Spinal cord (tissue), 10 donors: ENCODE measurements around the gene VASN. TPM values are rescaled to one million over a fixed set of nuclear protein-coding genes. Genes with fewer than 3 reads are reported as not detected.

Source experiments
- DNase-seq, 6 donors: peaks; one replicate each; pipeline versions ENCODE4 v3.0.0 to v3.0.0-alpha.2; 2013 to 2015; ENCODE audit warnings: low spot score in 6 of 6, low read depth in 4 of 6
- H3K27ac ChIP-seq: one replicate; pipeline ENCODE4 v1.5.1; 2013; ENCODE audit warnings: low read depth, low read length, control low read depth
- H3K27me3 ChIP-seq: one replicate; pipeline ENCODE4 v1.6.1; 2013; ENCODE audit warnings: low read length; ENCODE audit not compliant: control insufficient read depth, insufficient read depth
- H3K36me3 ChIP-seq: one replicate; pipeline ENCODE4 v1.6.1; 2013; ENCODE audit warnings: low read length; ENCODE audit not compliant: control insufficient read depth, insufficient read depth
- H3K4me1 ChIP-seq: one replicate; pipeline ENCODE4 v1.6.1; 2013; ENCODE audit warnings: low read length; ENCODE audit not compliant: control insufficient read depth, insufficient read depth
- H3K4me3 ChIP-seq: one replicate; pipeline ENCODE4 v1.5.1; 2013; ENCODE audit warnings: low read depth, low read length, control low read depth
- H3K9me3 ChIP-seq: one replicate; pipeline ENCODE4 v1.6.1; 2013; ENCODE audit warnings: low read length; ENCODE audit not compliant: control insufficient read depth, insufficient read depth
- WGBS: methylation state at CpG from one replicate; pipeline ENCODE4 v1.1.5; 2013; ENCODE audit warnings: missing lambda C conversion rate; ENCODE audit not compliant: insufficient coverage; 5-methylcytosine and 5-hydroxymethylcytosine counted together
- polyA plus RNA-seq, 2 donors: library from polyadenylated mRNA; unstranded; fragments of 120-200 nt; gene quantifications; one replicate each; pipeline ENCODE4 v1.2.1, GENCODE V29; 2013; ENCODE audit not compliant: insufficient read length in 2 of 2
- total RNA-seq, 2 donors: library from RNA; depleted of rRNA in 1 of 2; stranded (reverse); fragments of 120-200 nt in 1 of 2; fragments of >200 nt in 1 of 2; gene quantifications; one replicate each; pipeline versions ENCODE4 v1.2.3 to v1.2.4, GENCODE V29; 2013 to 2014
- donor health status: healthy.

VASN gene
- total and polyA plus RNA-seq, 4 donors: 5.3 to 19.6 (median 9.5) TPM

GRCh38 chr16:4401094-4401501 is 29.4 kb downstream of the VASN start:
- no peak overlapping the region for H3K27ac ChIP-seq
- no peak for DNase-seq
- no peaks in the 10 kb centered on the region for H3K27me3 ChIP-seq
- H3K9me3 ChIP-seq: no peaks in the 10 kb centered on the region
- peaks cover 9% of the 10 kb centered on the region for H3K4me1 ChIP-seq
- H3K4me3 ChIP-seq: no peak overlapping the region
- peaks cover 61% of the 10 kb centered on the region for H3K36me3 ChIP-seq
- WGBS: 81% methylated on average over 9 of the region's 12 CpGs

DNA sequence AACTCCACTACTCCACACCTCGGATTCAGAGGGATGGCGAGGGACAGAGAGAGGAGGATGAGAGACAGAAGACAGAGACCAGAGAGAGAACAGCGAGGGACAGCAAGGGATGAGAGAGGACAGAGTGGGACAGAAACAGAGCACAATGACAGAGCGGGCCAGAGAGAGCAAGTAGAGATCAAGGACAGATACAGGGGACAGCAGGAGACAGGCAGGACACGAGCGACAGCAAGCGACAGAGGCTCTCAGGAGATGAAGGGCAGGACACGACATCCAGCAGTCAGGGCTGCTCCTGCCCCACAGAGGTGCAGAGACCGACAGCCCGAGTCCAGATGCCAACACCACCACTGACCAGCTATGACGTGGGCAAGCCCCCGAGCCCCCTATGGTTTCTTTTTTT is 29.9 kb downstream of the VASN start:
- DNase-seq: no peak
- Histone ChIP-seq H3K27ac (no peak overlapping the region), H3K9me3 (no peaks in the 10 kb centered on the region), H3K27me3 (no peaks in the 10 kb centered on the region), H3K36me3 (peaks cover 65% of the 10 kb centered on the region), H3K4me1 (peaks cover 9% of the 10 kb centered on the region), H3K4me3 (no peak overlapping the region)
- 86% methylated on average over 8 of the region's 12 CpGs for WGBS

GRCh38 chr16:4402439-4403132 is 30.9 kb downstream of the VASN start:
- H3K36me3 ChIP-seq: peaks cover 70% of the 10 kb centered on the region
- WGBS: 18% methylated on average over 24 of the region's 29 CpGs
- no peak overlapping the region for H3K27ac ChIP-seq
- DNase-seq: peak in 4 of 6 donors; percentile 61 to 90 (median 78)
- H3K4me3 ChIP-seq: no peak overlapping the region
- H3K9me3 ChIP-seq: no peaks in the 10 kb centered on the region
- peaks cover 9% of the 10 kb centered on the region for H3K4me1 ChIP-seq
- H3K27me3 ChIP-seq: no peaks in the 10 kb centered on the region

DNA sequence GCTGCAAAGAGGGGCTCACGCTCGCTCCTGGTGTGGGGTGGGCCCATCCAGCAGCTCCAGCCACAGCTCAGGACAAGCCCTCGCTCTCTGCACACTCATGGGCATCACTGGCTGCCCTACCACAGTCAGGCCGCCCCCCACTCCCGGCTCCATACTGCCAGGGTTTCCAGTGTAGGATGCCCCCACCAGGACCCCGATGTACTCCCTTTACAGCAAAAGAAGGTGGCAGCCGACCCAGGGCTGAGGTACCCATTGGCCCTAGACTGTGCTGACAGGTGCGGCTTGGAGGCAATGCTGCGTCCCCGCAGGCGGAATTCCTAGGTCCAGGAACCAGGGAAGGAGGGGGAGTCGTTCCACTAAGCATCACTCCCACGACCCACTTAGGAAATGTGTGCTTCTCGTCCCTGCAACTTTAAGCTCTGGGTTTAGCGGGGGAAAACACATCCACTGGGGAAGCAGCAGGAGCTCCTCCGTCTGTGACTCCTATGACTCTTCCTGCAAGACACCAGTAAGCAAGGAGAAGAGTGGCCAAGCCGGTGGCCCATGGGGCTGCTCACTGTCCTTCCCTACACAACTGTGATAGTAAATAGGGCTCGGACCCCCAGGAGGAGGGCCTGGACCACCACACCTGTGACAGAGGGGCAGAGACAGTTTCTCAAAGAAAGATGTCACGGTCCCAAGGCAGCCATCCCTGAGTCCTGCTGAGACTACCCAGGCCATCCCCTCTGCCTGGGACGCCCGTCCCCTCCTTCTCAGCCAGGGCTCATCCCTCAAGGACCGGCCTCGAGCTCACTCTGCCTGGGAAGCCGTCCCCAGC is 31.7 kb downstream of the VASN start:
- DNase-seq: no peak
- H3K4me1 ChIP-seq: peaks cover 9% of the 10 kb centered on the region
- H3K4me3 ChIP-seq: no peak overlapping the region
- H3K9me3 ChIP-seq: no peaks in the 10 kb centered on the region
- no peak overlapping the region for H3K27ac ChIP-seq
- peaks cover 73% of the 10 kb centered on the region for H3K36me3 ChIP-seq
- no peaks in the 10 kb centered on the region for H3K27me3 ChIP-seq
- 84% methylated on average over 23 of the region's 24 CpGs for WGBS

GRCh38 chr16:4404247-4404966 is 32.8 kb downstream of the VASN start:
- Histone ChIP-seq H3K27me3 (no peaks in the 10 kb centered on the region), H3K9me3 (no peaks in the 10 kb centered on the region), H3K4me1 (peaks cover 13% of the 10 kb centered on the region), H3K36me3 (peaks cover 81% of the 10 kb centered on the region), H3K4me3 (no peak overlapping the region), H3K27ac (no peak overlapping the region)
- peak in 1 of 6 donors; percentile 24 for DNase-seq
- WGBS: 51% methylated on average over 20 of the region's 20 CpGs

DNA sequence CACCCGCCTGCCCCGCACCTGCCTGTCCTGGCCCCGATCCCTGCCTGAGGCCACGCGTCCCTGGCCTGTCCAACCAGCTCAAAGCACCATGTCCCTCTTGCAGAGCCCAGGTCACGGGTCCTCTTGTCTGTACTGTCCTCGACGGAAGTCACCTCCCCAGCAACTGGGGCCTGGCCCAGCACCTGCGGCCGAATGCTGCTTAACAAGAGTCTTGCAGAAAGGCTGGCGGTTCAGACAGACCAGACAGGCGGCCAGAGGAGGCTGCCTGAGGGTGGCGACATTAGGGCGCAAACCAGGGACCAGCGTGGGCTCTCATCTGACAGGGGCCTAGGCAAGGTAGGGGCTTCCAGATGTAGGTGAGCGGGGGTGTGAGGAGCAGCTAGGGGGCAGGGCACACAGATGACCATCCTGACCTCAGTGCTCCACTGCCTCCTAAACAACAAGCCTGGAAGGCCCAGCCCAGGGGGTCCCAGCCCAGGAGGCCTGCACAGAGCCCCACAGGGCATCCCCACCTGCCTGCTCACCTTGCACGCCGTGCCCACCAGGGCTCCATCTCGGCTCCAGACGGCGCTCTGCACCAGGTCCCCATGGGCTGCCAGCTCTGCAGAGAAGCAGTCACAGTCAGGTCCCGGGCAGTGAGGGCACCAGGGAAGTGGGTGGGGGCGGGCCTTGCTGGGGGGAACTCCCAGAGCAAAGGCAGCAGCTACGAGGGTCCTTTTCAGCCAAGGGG is 33.5 kb downstream of the VASN start:
- 88% methylated on average over 24 of the region's 24 CpGs for WGBS
- no peak overlapping the region for H3K4me3 ChIP-seq
- no peaks in the 10 kb centered on the region for H3K9me3 ChIP-seq
- DNase-seq: no peak
- no peak overlapping the region for H3K27ac ChIP-seq
- peaks cover 19% of the 10 kb centered on the region for H3K4me1 ChIP-seq
- H3K36me3 ChIP-seq: peaks cover 86% of the 10 kb centered on the region
- no peaks in the 10 kb centered on the region for H3K27me3 ChIP-seq

DNA sequence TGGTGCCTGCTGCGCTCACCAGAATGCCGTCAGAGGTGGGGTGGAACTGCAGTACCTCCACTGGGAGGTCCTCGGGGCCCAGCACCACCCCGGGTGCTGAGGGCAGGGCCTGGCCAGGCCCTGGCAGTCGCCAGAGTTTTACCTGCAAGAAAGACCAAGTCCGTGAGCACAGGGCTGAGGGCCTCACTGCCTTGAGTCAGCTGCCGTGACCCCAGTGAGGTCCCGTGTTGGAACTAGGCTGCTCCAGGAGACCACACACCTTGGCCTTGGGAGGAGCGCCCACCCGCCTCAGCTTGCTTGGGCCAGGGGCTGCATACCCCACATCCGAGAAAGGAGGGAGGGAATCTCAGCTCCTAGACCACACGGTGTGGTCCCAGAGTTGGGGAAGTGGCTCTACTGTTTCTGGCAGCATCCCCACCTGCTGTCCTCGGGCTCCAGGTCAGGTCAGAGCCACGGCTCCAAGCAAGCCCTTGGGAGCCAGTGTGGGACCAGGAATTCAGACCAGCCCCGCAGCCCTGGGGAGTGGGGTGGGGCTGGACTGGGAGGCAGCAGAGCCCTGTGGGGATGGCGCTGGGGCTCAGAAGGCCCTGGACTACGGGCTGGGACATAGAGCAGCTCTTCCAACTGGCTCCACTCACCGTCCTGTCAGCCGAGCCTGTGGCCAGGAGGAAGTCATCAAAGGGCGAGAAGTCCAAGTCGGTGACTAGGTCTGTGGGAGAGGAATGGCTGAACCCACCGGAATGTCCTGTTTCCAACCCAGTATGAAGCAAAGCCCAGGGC is 36.1 kb downstream of the VASN start:
- 89% methylated on average over 22 of the region's 22 CpGs for WGBS
- no peaks in the 10 kb centered on the region for H3K27me3 ChIP-seq
- peaks cover 83% of the 10 kb centered on the region for H3K36me3 ChIP-seq
- H3K9me3 ChIP-seq: no peaks in the 10 kb centered on the region
- no peak overlapping the region for H3K4me3 ChIP-seq
- H3K27ac ChIP-seq: no peak overlapping the region
- no peak for DNase-seq
- H3K4me1 ChIP-seq: peaks cover 40% of the 10 kb centered on the region

DNA sequence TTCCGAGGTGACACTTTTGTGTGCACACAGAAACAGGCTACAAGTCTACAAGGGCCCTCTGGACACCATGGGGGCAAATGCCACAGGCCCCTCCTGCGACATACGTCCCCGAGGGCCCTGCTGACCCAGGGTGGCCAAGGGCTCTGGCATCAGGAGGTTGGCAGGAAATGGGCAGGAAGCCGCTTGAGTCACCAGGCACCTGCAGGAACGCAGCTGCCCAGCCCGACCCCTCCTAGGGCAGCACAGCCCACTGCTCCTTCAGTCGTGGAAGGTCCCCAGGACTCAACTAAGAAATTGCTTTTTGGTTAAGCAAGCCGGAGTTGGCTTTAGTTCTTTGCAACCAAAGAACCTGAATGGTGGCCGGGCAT is 36.7 kb downstream of the VASN start:
- DNase-seq: no peak
- Histone ChIP-seq H3K4me1 (peaks cover 43% of the 10 kb centered on the region), H3K9me3 (no peaks in the 10 kb centered on the region), H3K27me3 (no peaks in the 10 kb centered on the region), H3K36me3 (peaks cover 81% of the 10 kb centered on the region), H3K4me3 (no peak overlapping the region), H3K27ac (no peak overlapping the region)
- 93% methylated on average over 10 of the region's 10 CpGs for WGBS
